Activated CD4-positive, alpha-beta T cell treated with anti-CD3 and anti-CD28 coated beads, Interleukin-2, amount 10 ng/mL, durations not matched to agents 7 days and 5 days (primary cell): ENCODE data around the gene RELN. TPM values are rescaled to one million over a fixed set of nuclear protein-coding genes. Genes with fewer than 3 reads are reported as not detected.

Experiments used
- CTCF ChIA-PET: fragments of 350-600 bp; sonication (Branson Sonifier 250); formaldehyde crosslinking; loops from one replicate; lab custom pipeline; 2021; ENCODE audit warnings: antibody characterized with exemption; lab: Charles Lee
- POLR2A ChIA-PET: fragments of 350-600 bp; sonication (Branson Sonifier 250); formaldehyde crosslinking; loops from one replicate; lab custom pipeline; 2021; ENCODE audit warnings: antibody characterized with exemption; lab: Charles Lee
- DNase-seq: peaks from one replicate; pipeline ENCODE4 v3.0.0-alpha.2; 2020
- H3K27ac Mint-ChIP-seq: one replicate; pipeline ENCODE4 v1.8.0; 2021; ENCODE audit warnings: mild to moderate bottlenecking, moderate library complexity, mixed read lengths
- H3K27me3 Mint-ChIP-seq: one replicate; pipeline ENCODE4 v1.8.0; 2021; ENCODE audit warnings: mixed read lengths
- H3K36me3 Mint-ChIP-seq: one replicate; pipeline ENCODE4 v1.8.0; 2021; ENCODE audit warnings: low read depth, mixed read lengths
- H3K4me1 Mint-ChIP-seq: one replicate; pipeline ENCODE4 v1.8.0; 2021; ENCODE audit warnings: mixed read lengths
- H3K4me3 Mint-ChIP-seq: one replicate; pipeline ENCODE4 v1.8.0; 2021; ENCODE audit warnings: mild to moderate bottlenecking, moderate library complexity, mixed read lengths
- H3K9me3 Mint-ChIP-seq: one replicate; pipeline ENCODE4 v1.8.0; 2021; ENCODE audit warnings: mixed read lengths
- total RNA-seq, 2 experiments: library from RNA; stranded (reverse); gene quantifications; one replicate each; pipeline ENCODE4 v1.2.3, GENCODE V29; 2021

The RELN gene
- total RNA-seq, 2 experiments from 2014 or later = not detected

- ChIA-PET POLR2A (no interaction called here), CTCF (no interaction called here)
- H3K4me1 Mint-ChIP-seq = no peaks in the 10 kb centered on the region
- no peaks in the 10 kb centered on the region for H3K36me3 Mint-ChIP-seq
- DNase-seq = no peak
- H3K27ac Mint-ChIP-seq = no peak overlapping the region
- peaks cover 18% of the 10 kb centered on the region for H3K27me3 Mint-ChIP-seq
- no peaks in the 10 kb centered on the region for H3K9me3 Mint-ChIP-seq
- no peak overlapping the region for H3K4me3 Mint-ChIP-seq
Measured at GRCh38 chr7:103598326-103598905, 391.0 kb downstream of the RELN start.

- POLR2A ChIA-PET = no interaction called here
- Mint-ChIP-seq H3K4me1 (no peaks in the 10 kb centered on the region), H3K9me3 (no peaks in the 10 kb centered on the region), H3K27ac (no peak overlapping the region), H3K27me3 (peaks cover 18% of the 10 kb centered on the region), H3K36me3 (no peaks in the 10 kb centered on the region), H3K4me3 (no peak overlapping the region)
- CTCF ChIA-PET = no interaction called here
- no peak for DNase-seq
Measured at GRCh38 chr7:103597606-103598005, 391.9 kb downstream of the RELN start.

GRCh38 chr7:103594186-103594585 is 395.3 kb downstream of the RELN start:
- POLR2A ChIA-PET = no interaction called here
- Mint-ChIP-seq H3K9me3 (no peaks in the 10 kb centered on the region), H3K4me3 (no peak overlapping the region), H3K36me3 (no peaks in the 10 kb centered on the region), H3K27me3 (peaks cover 21% of the 10 kb centered on the region), H3K27ac (no peak overlapping the region), H3K4me1 (no peaks in the 10 kb centered on the region)
- CTCF ChIA-PET = no interaction called here
- DNase-seq = no peak

- DNase-seq = no peak
- Mint-ChIP-seq H3K9me3 (no peaks in the 10 kb centered on the region), H3K4me3 (no peak overlapping the region), H3K36me3 (no peaks in the 10 kb centered on the region), H3K4me1 (no peaks in the 10 kb centered on the region), H3K27me3 (peaks cover 22% of the 10 kb centered on the region), H3K27ac (no peak overlapping the region)
- ChIA-PET POLR2A (no interaction called here), CTCF (no interaction called here)
Measured at GRCh38 chr7:103593691-103594090, 395.8 kb downstream of the RELN start.

- POLR2A ChIA-PET = no interaction called here
Measured at GRCh38 chr7:103592844-103593243, 396.6 kb downstream of the RELN start.

GRCh38 chr7:103592187-103592586 is 397.3 kb downstream of the RELN start:
- DNase-seq = no peak
- H3K9me3 Mint-ChIP-seq = no peaks in the 10 kb centered on the region
- H3K36me3 Mint-ChIP-seq = no peaks in the 10 kb centered on the region
- H3K4me3 Mint-ChIP-seq = no peak overlapping the region
- H3K4me1 Mint-ChIP-seq = no peaks in the 10 kb centered on the region
- ChIA-PET CTCF (no interaction called here), POLR2A (no interaction called here)
- H3K27ac Mint-ChIP-seq = no peak overlapping the region
- H3K27me3 Mint-ChIP-seq = peaks cover 23% of the 10 kb centered on the region

More at GRCh38 chr7:103592844-103593243, 396.6 kb downstream of the RELN start:
- peaks cover 21% of the 10 kb centered on the region for H3K27me3 Mint-ChIP-seq
- no peak for DNase-seq
- CTCF ChIA-PET = no interaction called here
- no peak overlapping the region for H3K4me3 Mint-ChIP-seq
- H3K36me3 Mint-ChIP-seq = no peaks in the 10 kb centered on the region
- no peaks in the 10 kb centered on the region for H3K4me1 Mint-ChIP-seq
- no peaks in the 10 kb centered on the region for H3K9me3 Mint-ChIP-seq
- no peak overlapping the region for H3K27ac Mint-ChIP-seq

GRCh38 chr7:103580031-103580430 is 409.4 kb downstream of the RELN start:
- DNase-seq = no peak
- Mint-ChIP-seq H3K36me3 (no peaks in the 10 kb centered on the region), H3K9me3 (no peaks in the 10 kb centered on the region), H3K4me3 (no peak overlapping the region), H3K27me3 (peaks cover 6% of the 10 kb centered on the region), H3K4me1 (no peaks in the 10 kb centered on the region), H3K27ac (no peak overlapping the region)
- CTCF ChIA-PET = no interaction called here
- POLR2A ChIA-PET = no interaction called here

GRCh38 chr7:103577059-103577458 is 412.4 kb downstream of the RELN start:
- H3K4me3 Mint-ChIP-seq = no peak overlapping the region
- DNase-seq = no peak
- H3K36me3 Mint-ChIP-seq = no peaks in the 10 kb centered on the region
- POLR2A ChIA-PET = no interaction called here
- H3K27ac Mint-ChIP-seq = no peak overlapping the region
- peaks cover 6% of the 10 kb centered on the region for H3K27me3 Mint-ChIP-seq
- H3K4me1 Mint-ChIP-seq = no peaks in the 10 kb centered on the region
- CTCF ChIA-PET = no interaction called here
- H3K9me3 Mint-ChIP-seq = no peaks in the 10 kb centered on the region

GRCh38 chr7:103576641-103577040 is 412.8 kb downstream of the RELN start:
- Mint-ChIP-seq H3K9me3 (no peaks in the 10 kb centered on the region), H3K27me3 (peaks cover 10% of the 10 kb centered on the region), H3K27ac (no peak overlapping the region), H3K36me3 (no peaks in the 10 kb centered on the region), H3K4me1 (no peaks in the 10 kb centered on the region), H3K4me3 (no peak overlapping the region)
- ChIA-PET POLR2A (no interaction called here), CTCF (no interaction called here)
- no peak for DNase-seq

- POLR2A ChIA-PET = no interaction called here
- CTCF ChIA-PET = no interaction called here
- no peak for DNase-seq
Measured at GRCh38 chr7:103574576-103574975, 414.9 kb downstream of the RELN start.

GRCh38 chr7:103573479-103574058 is 415.9 kb downstream of the RELN start:
- no peak for DNase-seq
- CTCF ChIA-PET = no interaction called here
- no peaks in the 10 kb centered on the region for H3K36me3 Mint-ChIP-seq
- no peak overlapping the region for H3K27ac Mint-ChIP-seq
- H3K9me3 Mint-ChIP-seq = no peaks in the 10 kb centered on the region
- H3K4me1 Mint-ChIP-seq = no peaks in the 10 kb centered on the region
- POLR2A ChIA-PET = no interaction called here
- no peak overlapping the region for H3K4me3 Mint-ChIP-seq
- H3K27me3 Mint-ChIP-seq = peaks cover 9% of the 10 kb centered on the region

More at GRCh38 chr7:103574576-103574975, 414.9 kb downstream of the RELN start:
- Mint-ChIP-seq H3K27ac (no peak overlapping the region), H3K4me3 (no peak overlapping the region), H3K9me3 (no peaks in the 10 kb centered on the region), H3K4me1 (no peaks in the 10 kb centered on the region), H3K27me3 (peaks cover 9% of the 10 kb centered on the region), H3K36me3 (no peaks in the 10 kb centered on the region)

GRCh38 chr7:103571586-103571985 is 417.9 kb downstream of the RELN start:
- peaks cover 12% of the 10 kb centered on the region for H3K27me3 Mint-ChIP-seq
- no peaks in the 10 kb centered on the region for H3K36me3 Mint-ChIP-seq
- ChIA-PET CTCF (no interaction called here), POLR2A (no interaction called here)
- H3K4me3 Mint-ChIP-seq = no peak overlapping the region
- no peaks in the 10 kb centered on the region for H3K9me3 Mint-ChIP-seq
- no peak overlapping the region for H3K27ac Mint-ChIP-seq
- DNase-seq = no peak
- H3K4me1 Mint-ChIP-seq = no peaks in the 10 kb centered on the region

- Mint-ChIP-seq H3K4me1 (no peaks in the 10 kb centered on the region), H3K27ac (no peak overlapping the region)
- no peak for DNase-seq
Measured at GRCh38 chr7:103569621-103570305, 419.7 kb downstream of the RELN start.

More at GRCh38 chr7:103569621-103570305, 419.7 kb downstream of the RELN start:
- Mint-ChIP-seq H3K27me3 (peaks cover 12% of the 10 kb centered on the region), H3K36me3 (no peaks in the 10 kb centered on the region), H3K9me3 (no peaks in the 10 kb centered on the region), H3K4me3 (no peak overlapping the region)
- ChIA-PET CTCF (no interaction called here), POLR2A (no interaction called here)
